Rectal smooth muscle tissue (tissue), 1 donor: Measurements from ENCODE around the gene SMPDL3A.
"Not testable (repeated sequence)": the region's sequence is repeated elsewhere in the genome, so short reads cannot be mapped to it uniquely, and the experiment has no call there.

Experiments
- H3K27ac ChIP-seq: one replicate; pipeline ENCODE4 v1.7.0; 2013; ENCODE audit warnings: low read depth, low read length, inconsistent platforms
- H3K27me3 ChIP-seq: one replicate; pipeline ENCODE4 v1.7.0; 2013; ENCODE audit warnings: low read length; ENCODE audit not compliant: control insufficient read depth, insufficient read depth
- H3K36me3 ChIP-seq: one replicate; pipeline ENCODE4 v1.7.0; 2013; ENCODE audit warnings: low read length; ENCODE audit not compliant: control insufficient read depth, insufficient read depth
- H3K4me1 ChIP-seq: one replicate; pipeline ENCODE4 v1.7.0; 2013; ENCODE audit warnings: low read length; ENCODE audit not compliant: control insufficient read depth, insufficient read depth
- H3K4me3 ChIP-seq: one replicate; pipeline ENCODE4 v1.7.0; 2013; ENCODE audit warnings: low read length
- H3K9ac ChIP-seq: one replicate; pipeline ENCODE4 v1.7.0; 2013; ENCODE audit warnings: low read length

Gene SMPDL3A, protein sequence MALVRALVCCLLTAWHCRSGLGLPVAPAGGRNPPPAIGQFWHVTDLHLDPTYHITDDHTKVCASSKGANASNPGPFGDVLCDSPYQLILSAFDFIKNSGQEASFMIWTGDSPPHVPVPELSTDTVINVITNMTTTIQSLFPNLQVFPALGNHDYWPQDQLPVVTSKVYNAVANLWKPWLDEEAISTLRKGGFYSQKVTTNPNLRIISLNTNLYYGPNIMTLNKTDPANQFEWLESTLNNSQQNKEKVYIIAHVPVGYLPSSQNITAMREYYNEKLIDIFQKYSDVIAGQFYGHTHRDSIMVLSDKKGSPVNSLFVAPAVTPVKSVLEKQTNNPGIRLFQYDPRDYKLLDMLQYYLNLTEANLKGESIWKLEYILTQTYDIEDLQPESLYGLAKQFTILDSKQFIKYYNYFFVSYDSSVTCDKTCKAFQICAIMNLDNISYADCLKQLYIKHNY

DNA sequence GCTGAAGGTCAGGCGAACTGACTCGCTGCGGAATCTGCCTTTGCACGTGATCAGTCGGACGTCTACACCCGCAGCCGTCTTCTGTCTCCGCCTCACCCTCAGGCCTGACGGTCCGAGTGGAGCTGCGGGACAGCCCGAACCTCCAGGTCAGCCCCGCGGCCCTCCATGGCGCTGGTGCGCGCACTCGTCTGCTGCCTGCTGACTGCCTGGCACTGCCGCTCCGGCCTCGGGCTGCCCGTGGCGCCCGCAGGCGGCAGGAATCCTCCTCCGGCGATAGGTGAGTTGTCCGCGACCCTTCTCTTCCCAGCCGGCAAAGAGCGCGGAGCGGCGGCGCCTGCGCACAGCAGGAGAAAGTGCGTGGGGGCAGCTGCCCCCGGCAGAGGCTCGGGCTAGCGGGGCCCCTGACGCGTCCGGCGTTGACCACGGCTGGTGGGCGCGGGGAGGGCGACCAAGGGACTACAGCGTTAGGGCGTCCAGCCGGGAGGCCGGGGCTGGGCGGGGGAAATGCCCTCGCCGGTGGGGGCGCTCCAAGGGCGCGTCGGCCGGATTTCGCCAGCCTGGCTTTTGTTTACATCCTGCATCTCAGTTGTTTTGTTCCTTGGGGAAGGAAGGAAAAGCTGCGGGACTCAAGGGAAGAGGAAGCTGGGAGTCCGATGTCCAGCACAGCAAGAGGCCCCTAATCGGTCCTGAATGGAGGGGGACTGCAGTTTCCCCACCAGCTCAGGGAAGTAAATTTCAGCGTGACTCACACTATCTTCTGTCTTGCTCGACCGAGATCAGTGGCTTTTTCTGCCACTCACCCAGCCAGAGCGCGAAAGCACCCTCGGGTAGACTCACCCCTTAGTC is at the start of gene SMPDL3A:
TSS of gene SMPDL3A (plus strand) at position 77 of the 846 bp plus-strand sequence. CDS start at position 166, 89 bp downstream.
- Histone ChIP-seq H3K36me3 (no peaks in the 10 kb centered on the region), H3K4me1 (peaks cover 4% of the 10 kb centered on the region)

DNA sequence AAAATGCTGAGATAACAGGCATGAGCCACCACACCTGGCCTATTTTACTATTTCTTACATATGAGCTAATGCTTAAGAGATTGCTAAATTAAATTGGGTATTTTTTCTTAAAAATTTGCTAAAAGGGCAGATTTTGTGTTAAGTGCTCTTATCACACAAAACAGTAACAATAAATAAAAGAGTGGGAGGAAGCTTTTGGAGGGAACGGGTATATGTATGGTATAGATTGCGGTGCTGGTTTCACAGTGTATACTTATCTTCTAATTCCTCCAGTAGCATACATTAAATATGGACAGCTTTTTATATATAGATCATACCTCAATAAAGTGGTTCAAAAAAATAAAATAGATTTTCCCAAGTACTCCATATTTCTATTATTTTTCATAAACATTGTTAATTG is 49.0 kb upstream of the SMPDL3A start:
- H3K4me3 ChIP-seq, result no peak overlapping the region
- H3K36me3 ChIP-seq, result no peaks in the 10 kb centered on the region
- no peaks in the 10 kb centered on the region for H3K4me1 ChIP-seq
- H3K27ac ChIP-seq, result no peak overlapping the region
- no peak overlapping the region for H3K9ac ChIP-seq
- no peaks in the 10 kb centered on the region for H3K27me3 ChIP-seq

More for the DNA sequence above, at the start of gene SMPDL3A:
- Histone ChIP-seq H3K9ac (peak within 1 kb of the TSS; percentile 95), H3K27me3 (no peaks in the 10 kb centered on the region), H3K4me3 (peak within 1 kb of the TSS; percentile 84), H3K27ac (peak within 1 kb of the TSS; percentile 86)

DNA sequence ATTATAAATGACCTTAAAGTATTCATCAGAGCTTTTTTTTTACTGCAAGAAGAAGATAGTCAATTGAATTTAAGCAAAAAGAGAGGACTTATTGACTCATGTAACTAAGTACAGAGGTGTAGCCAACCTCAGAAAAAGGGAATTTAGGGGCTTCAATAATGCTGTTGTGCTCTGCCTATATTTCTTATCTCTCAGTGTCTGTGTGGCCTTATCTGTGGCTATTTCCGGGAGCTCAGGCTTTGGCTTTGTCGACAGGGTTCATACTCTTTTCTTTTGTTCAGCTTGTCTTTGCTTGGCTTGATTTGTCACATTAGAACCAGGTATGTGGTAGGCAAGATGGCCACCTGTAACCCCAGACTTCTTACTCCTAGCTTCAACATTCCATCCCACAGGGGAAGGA is 48.1 kb upstream of the SMPDL3A start:
- no peaks in the 10 kb centered on the region for H3K36me3 ChIP-seq
- H3K4me3 ChIP-seq, result no peak overlapping the region
- H3K9ac ChIP-seq, result no peak overlapping the region
- no peaks in the 10 kb centered on the region for H3K4me1 ChIP-seq
- no peak overlapping the region for H3K27ac ChIP-seq
- no peaks in the 10 kb centered on the region for H3K27me3 ChIP-seq

DNA sequence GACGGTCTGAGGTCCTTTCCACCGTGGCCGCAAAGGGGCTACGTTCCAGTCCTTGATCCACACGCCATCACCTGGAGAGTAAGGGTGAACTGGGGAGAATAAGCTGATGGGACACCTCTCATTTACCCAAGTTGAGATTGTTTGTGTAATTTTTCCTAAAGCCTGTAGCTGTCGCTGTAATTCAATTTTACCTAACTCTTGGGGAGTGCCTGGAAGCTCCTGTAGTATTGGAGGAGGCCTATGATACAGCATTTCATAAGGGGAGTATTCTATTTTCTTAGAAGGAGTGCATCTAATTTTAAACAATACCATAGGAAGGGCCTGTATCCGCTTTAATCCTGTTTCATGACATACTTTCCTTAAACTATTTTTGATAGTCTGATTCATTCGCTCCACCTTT is 44.8 kb upstream of the SMPDL3A start:
- H3K27ac ChIP-seq, H3K4me1 ChIP-seq, H3K4me3 ChIP-seq, H3K9ac ChIP-seq, H3K27me3 ChIP-seq, H3K36me3 ChIP-seq: not testable (repeated sequence)

DNA sequence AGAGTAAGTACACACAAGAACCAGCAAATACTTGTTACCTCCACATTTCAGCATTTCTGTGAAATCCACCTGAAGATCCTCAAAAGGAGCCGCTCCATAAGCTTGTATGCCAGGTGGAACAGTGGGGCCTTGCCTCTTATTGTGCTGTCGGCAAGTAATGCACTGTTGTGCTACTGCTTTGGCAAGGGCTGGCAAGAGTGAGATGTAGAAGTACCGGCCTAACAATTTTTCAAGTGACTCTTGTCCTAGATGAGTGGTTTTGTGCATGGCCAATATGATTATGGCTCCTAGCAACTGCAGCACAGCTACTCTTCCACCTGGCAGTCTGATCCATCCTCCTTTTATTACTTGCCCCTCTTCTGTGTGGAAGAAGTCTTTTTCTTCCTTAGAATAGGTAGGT is 44.2 kb upstream of the SMPDL3A start:
- not testable (repeated sequence) for H3K27me3 ChIP-seq, H3K9ac ChIP-seq, H3K36me3 ChIP-seq, H3K4me1 ChIP-seq, H3K27ac ChIP-seq, H3K4me3 ChIP-seq

DNA sequence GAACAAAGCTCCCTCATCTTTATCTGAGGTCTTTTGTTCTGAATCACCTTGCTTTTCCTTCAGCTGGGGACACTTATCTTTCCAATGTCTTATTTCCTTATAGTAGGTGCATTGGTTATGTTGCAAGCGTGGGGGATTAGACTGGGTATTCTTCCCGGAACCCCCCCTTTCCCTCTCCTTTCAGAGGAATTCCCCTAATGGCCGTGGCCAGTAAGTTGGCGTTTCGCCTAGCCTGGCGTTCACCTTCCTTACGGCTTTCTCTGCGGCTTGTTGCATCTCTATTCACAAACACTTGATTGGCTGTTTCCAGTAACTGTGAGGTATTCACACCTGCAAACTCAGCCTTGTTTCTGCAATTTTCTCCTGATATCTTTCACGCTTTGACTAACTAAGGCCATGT is 42.4 kb upstream of the SMPDL3A start:
- Histone ChIP-seq H3K27me3 (no peaks in the 10 kb centered on the region), H3K36me3 (no peaks in the 10 kb centered on the region), H3K4me3 (no peak overlapping the region), H3K4me1 (no peaks in the 10 kb centered on the region), H3K9ac (no peak overlapping the region), H3K27ac (no peak overlapping the region)

DNA sequence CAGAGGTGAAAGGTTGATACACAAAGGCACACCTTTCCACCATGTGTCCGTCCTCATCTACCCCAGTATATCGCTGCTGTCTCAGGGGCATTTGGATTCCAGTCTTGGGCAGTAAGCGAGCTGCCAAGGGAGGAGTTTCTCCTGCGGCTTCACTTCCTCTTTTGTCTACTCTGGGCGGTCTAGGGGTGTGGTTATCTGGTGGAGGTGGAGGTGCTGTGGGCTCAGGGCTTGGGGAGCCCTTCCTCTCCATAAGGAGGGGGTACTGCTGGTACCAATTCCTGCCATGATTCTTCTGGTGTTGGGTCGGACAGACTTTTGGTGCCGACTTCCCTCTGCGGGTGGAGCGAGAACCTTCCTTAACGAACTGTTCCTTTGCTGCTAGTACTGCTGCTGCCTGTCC is 41.5 kb upstream of the SMPDL3A start:
- no peak overlapping the region for H3K9ac ChIP-seq
- no peak overlapping the region for H3K4me3 ChIP-seq
- no peaks in the 10 kb centered on the region for H3K27me3 ChIP-seq
- no peaks in the 10 kb centered on the region for H3K4me1 ChIP-seq
- no peaks in the 10 kb centered on the region for H3K36me3 ChIP-seq
- no peak overlapping the region for H3K27ac ChIP-seq

DNA sequence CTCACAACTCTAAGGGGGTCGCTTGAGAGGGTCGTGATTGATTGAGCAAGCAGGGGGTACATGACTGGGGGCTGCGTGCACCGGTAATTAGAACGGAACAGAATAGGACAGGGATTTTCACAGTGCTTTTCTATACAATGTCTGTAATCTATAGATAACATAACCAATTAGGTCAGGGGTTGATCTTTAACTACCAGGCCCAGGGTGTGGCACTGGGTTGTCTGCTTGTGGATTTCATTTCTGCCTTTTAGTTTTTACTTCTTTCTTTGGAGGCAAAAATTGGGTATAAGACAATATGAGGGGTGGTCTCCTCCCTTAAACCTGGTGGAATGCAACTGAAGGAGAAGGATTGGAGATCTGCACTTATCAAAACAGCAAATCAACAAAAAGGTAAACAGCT is 40.1 kb upstream of the SMPDL3A start:
- not testable (repeated sequence) for H3K36me3 ChIP-seq, H3K27me3 ChIP-seq, H3K9ac ChIP-seq, H3K27ac ChIP-seq, H3K4me1 ChIP-seq, H3K4me3 ChIP-seq

DNA sequence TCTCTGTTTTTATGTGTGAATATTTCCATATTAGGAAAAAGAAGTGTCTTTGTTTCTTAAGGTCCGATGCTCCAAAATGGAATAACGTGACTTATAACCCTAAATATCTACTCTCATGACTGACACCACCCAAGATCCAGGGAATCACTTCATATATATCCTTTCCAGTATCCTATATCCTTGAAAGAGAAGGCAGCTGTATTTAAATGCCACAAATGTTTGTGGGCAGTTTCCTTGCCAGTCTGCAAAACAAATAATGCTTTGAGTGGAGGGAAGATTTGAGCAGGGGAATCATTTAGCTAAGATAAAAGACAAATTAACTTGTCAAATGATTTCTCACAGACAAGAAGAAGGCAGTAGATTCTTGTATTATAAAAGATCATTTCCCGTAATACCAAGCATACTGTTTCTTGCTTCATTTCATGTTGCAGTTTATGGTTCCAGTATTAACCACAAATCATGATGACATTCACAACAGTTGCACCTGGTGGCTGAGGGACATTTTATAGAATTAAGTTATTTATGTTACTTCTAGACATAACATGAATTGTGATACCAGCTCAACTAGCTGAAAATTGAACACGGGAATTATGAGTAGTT is 39.5 kb upstream of the SMPDL3A start:
- Histone ChIP-seq H3K9ac (no peak overlapping the region), H3K4me3 (no peak overlapping the region), H3K27ac (no peak overlapping the region)

DNA sequence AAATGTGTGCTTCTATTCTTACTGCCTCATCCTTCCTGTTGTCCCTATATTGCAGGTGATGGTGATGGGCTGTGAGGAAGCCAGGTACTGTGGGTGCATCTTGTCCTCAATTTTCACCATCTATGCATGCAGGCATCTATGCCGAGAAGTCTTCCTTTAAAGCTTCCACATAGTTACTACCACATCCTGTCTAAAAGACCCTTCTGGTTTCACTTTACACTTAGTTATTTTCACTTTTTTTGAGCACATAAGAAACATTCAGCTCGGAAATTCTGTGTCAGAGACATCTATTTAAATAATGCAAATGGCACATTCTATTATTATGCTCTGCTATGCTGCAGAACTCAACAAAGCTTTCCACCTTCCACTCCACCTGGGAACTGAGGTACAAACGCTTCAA is 37.7 kb upstream of the SMPDL3A start:
- Histone ChIP-seq H3K4me1 (no peaks in the 10 kb centered on the region), H3K27ac (no peak overlapping the region), H3K27me3 (no peaks in the 10 kb centered on the region), H3K9ac (no peak overlapping the region), H3K4me3 (no peak overlapping the region), H3K36me3 (no peaks in the 10 kb centered on the region)

More for the DNA sequence above, 39.5 kb upstream of the SMPDL3A start:
- no peaks in the 10 kb centered on the region for H3K36me3 ChIP-seq
- H3K27me3 ChIP-seq, result no peaks in the 10 kb centered on the region
- no peaks in the 10 kb centered on the region for H3K4me1 ChIP-seq

DNA sequence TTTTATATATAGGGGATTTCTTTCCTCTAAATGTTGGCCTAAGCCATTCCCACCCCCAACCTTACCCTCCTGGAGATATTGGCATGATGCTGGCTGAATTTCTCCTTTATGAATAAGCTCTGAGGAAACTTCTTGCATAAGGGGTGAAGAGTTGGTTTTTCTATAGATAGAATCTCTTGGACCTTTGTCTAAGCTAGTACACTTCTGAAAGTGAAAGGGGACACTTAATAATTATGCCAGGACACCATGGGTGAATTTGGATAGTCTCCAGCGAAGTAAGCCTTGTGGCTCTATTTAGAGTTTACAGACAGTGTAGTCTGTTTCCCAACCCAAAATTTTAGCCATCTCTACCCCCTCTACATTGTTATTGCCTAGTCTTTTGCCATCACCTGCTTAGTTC is 36.6 kb upstream of the SMPDL3A start:
- Histone ChIP-seq H3K27me3 (no peaks in the 10 kb centered on the region), H3K36me3 (no peaks in the 10 kb centered on the region), H3K4me1 (no peaks in the 10 kb centered on the region), H3K9ac (no peak overlapping the region), H3K27ac (no peak overlapping the region), H3K4me3 (no peak overlapping the region)

DNA sequence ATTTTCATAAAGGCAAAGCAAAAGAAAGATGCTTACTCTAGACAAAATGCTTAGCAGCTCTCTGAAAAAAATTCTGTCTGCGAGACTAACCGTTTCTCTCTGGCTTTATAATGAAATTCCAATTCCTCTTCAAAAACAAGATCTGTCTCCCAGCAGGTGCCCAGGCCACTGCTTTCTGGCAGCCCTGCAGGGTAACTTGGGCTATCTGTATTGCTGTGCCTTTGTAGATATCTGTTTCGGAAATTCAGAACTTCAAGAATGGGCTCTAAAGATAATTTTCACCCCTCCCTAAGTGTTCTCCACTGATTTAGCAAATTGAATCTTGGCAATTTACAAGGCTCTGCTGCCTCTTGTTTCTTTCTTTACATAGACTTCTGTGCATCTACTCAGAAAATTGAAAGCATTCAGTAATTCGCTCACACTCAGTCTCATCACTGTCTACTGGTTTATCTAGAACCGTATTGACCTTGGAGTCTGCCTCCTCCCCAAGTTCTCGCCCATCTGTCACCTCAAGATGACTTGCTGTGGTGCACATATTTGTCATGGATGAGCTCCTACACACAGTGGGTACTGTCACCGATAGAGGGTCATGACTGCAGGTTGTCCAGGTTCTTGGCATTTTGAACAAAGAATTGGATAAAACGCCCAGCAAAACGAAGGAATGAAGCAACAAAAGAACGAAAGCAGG is 35.9 kb upstream of the SMPDL3A start:
- Histone ChIP-seq H3K9ac (no peak overlapping the region), H3K27ac (no peak overlapping the region), H3K4me3 (no peak overlapping the region)

More for the DNA sequence above, 35.9 kb upstream of the SMPDL3A start:
- Histone ChIP-seq H3K4me1 (no peaks in the 10 kb centered on the region), H3K27me3 (no peaks in the 10 kb centered on the region), H3K36me3 (no peaks in the 10 kb centered on the region)
